Naive thymus-derived CD8-positive, alpha-beta T cell (primary cell): ENCODE data around the gene IMMP2L. TPM values are rescaled to one million over a fixed set of nuclear protein-coding genes. Genes with fewer than 3 reads are reported as not detected.
A peak's percentile ranks its signal among the peaks of the same experiment; 100 is the strongest.

Source experiments
- ATAC-seq, 2 donors: fragments of 150-1000 bp; cut with Tn5 transposase in 1 of 2; sonication (Bioruptor Pico), chemical (Tn5 transposase) in 1 of 2; 1 replicate in 1 of 2; 2 replicates in 1 of 2; pipeline ENCODE4 v1.10.0; 2021; ENCODE audit warnings: mild to moderate bottlenecking in 2 of 2, moderate library complexity in 2 of 2
- POLR2A ChIA-PET: fragments of 350-600 bp; sonication (Branson Sonifier 250); formaldehyde crosslinking; loops from one replicate; lab custom pipeline; 2021; ENCODE audit warnings: antibody characterized with exemption; lab: Charles Lee
- DNase-seq, 10 donors: peaks; one replicate each; pipeline versions ENCODE4 v3.0.0 to v3.0.0-alpha.2; 2020 to 2022
- H3K27ac Mint-ChIP-seq, 10 donors: one replicate each; pipeline ENCODE4 v1.8.0; 2020 to 2022; ENCODE audit warnings: mild to moderate bottlenecking in 10 of 10, mixed read lengths in 10 of 10, moderate library complexity in 4 of 10, inconsistent platforms in 1 of 10
- H3K27me3 Mint-ChIP-seq, 5 donors: one replicate each; pipeline ENCODE4 v1.8.0; 2021 to 2022; ENCODE audit warnings: mixed read lengths in 5 of 5
- H3K36me3 Mint-ChIP-seq, 3 donors: one replicate each; pipeline ENCODE4 v1.8.0; 2020 to 2022; ENCODE audit warnings: mixed read lengths in 3 of 3, mild to moderate bottlenecking in 2 of 3, inconsistent platforms in 1 of 3
- H3K4me1 Mint-ChIP-seq, 4 donors: one replicate each; pipeline ENCODE4 v1.8.0; 2021 to 2022; ENCODE audit warnings: mixed read lengths in 4 of 4
- H3K4me3 Mint-ChIP-seq, 10 donors: one replicate each; pipeline ENCODE4 v1.8.0; 2020 to 2022; ENCODE audit warnings: mild to moderate bottlenecking in 10 of 10, mixed read lengths in 10 of 10, moderate library complexity in 6 of 10, inconsistent platforms in 1 of 10
- H3K9me3 Mint-ChIP-seq, 9 donors: one replicate each; pipeline ENCODE4 v1.8.0; 2020 to 2022; ENCODE audit warnings: mixed read lengths in 9 of 9, mild to moderate bottlenecking in 3 of 9, inconsistent platforms in 1 of 9, moderate library complexity in 1 of 9
- polyA plus RNA-seq, 3 donors: library from polyadenylated mRNA; unstranded; fragments of 300-500 nt; fragmentation: Illumina TruSeq; gene quantifications; one replicate each; pipeline ENCODE4 v1.2.3, GENCODE V29; 2021
- total RNA-seq, 8 experiments: library from RNA in 2 of 8; stranded (reverse) in 2 of 8; gene quantifications; one replicate each; pipeline ENCODE4 v1.2.3 and lab custom pipeline; 2021 to 2026

Gene IMMP2L
- total and polyA plus RNA-seq, 5 experiments from 2014 or later, result 17.1 to 29.1 (median 19.6) TPM

GRCh38 chr7:110637252-110637651 lies 925.0 kb downstream of the IMMP2L start:
- ATAC-seq, result no peak
- H3K36me3 Mint-ChIP-seq, result peaks cover 0 to 9% (median 7%) of the 10 kb centered on the region in 3 donors
- peaks cover 0 to 11% (median 8%) of the 10 kb centered on the region in 9 donors for H3K9me3 Mint-ChIP-seq
- POLR2A ChIA-PET, result no interaction called here
- no peak overlapping the region for H3K27ac Mint-ChIP-seq
- peaks cover 0 to 7% (median 0%) of the 10 kb centered on the region in 4 donors for H3K4me1 Mint-ChIP-seq
- peaks cover 0 to 1% (median 0%) of the 10 kb centered on the region in 5 donors for H3K27me3 Mint-ChIP-seq
- DNase-seq, result no peak
- H3K4me3 Mint-ChIP-seq, result no peak overlapping the region

GRCh38 chr7:110633313-110633712 lies 929.0 kb downstream of the IMMP2L start:
- POLR2A ChIA-PET, result no interaction called here
- Mint-ChIP-seq H3K4me1 (peaks cover 0 to under 1% (median 0%) of the 10 kb centered on the region in 4 donors), H3K9me3 (peaks cover 0 to 10% (median 7%) of the 10 kb centered on the region in 9 donors), H3K36me3 (peaks cover 0 to 9% (median 7%) of the 10 kb centered on the region in 3 donors), H3K4me3 (no peak overlapping the region), H3K27me3 (no peaks in the 10 kb centered on the region), H3K27ac (no peak overlapping the region)
- ATAC-seq (no peak), DNase-seq (no peak)

- H3K4me3 Mint-ChIP-seq, result no peak overlapping the region
- ATAC-seq (no peak), DNase-seq (no peak)
- no peaks in the 10 kb centered on the region for H3K27me3 Mint-ChIP-seq
- POLR2A ChIA-PET, result no interaction called here
- no peaks in the 10 kb centered on the region for H3K36me3 Mint-ChIP-seq
- no peaks in the 10 kb centered on the region for H3K4me1 Mint-ChIP-seq
- no peaks in the 10 kb centered on the region for H3K9me3 Mint-ChIP-seq
- no peak overlapping the region for H3K27ac Mint-ChIP-seq
Measured at GRCh38 chr7:110626414-110626813, 935.9 kb downstream of the IMMP2L start.

GRCh38 chr7:110625294-110625693 lies 937.0 kb downstream of the IMMP2L start:
- H3K27ac Mint-ChIP-seq, result no peak overlapping the region
- H3K4me1 Mint-ChIP-seq, result no peaks in the 10 kb centered on the region
- POLR2A ChIA-PET, result no interaction called here

GRCh38 chr7:110623436-110623835 lies 938.9 kb downstream of the IMMP2L start:
- no peaks in the 10 kb centered on the region for H3K27me3 Mint-ChIP-seq
- DNase-seq (no peak), ATAC-seq (no peak)
- no peaks in the 10 kb centered on the region for H3K9me3 Mint-ChIP-seq
- POLR2A ChIA-PET, result no interaction called here
- no peak overlapping the region for H3K4me3 Mint-ChIP-seq
- H3K4me1 Mint-ChIP-seq, result no peaks in the 10 kb centered on the region
- no peaks in the 10 kb centered on the region for H3K36me3 Mint-ChIP-seq
- no peak overlapping the region for H3K27ac Mint-ChIP-seq

More at GRCh38 chr7:110625294-110625693, 937.0 kb downstream of the IMMP2L start:
- no peaks in the 10 kb centered on the region for H3K36me3 Mint-ChIP-seq
- DNase-seq (no peak), ATAC-seq (no peak)
- H3K27me3 Mint-ChIP-seq, result no peaks in the 10 kb centered on the region
- H3K4me3 Mint-ChIP-seq, result no peak overlapping the region
- H3K9me3 Mint-ChIP-seq, result no peaks in the 10 kb centered on the region

- Mint-ChIP-seq H3K4me1 (no peaks in the 10 kb centered on the region), H3K27ac (peak overlapping the region in 1 of 10 donors; percentile 65), H3K9me3 (no peaks in the 10 kb centered on the region), H3K36me3 (no peaks in the 10 kb centered on the region), H3K27me3 (no peaks in the 10 kb centered on the region), H3K4me3 (no peak overlapping the region)
- DNase-seq (no peak), ATAC-seq (no peak)
- POLR2A ChIA-PET, result no interaction called here
Measured at GRCh38 chr7:110621289-110621688, 941.0 kb downstream of the IMMP2L start.

GRCh38 chr7:110620110-110620735 lies 942.1 kb downstream of the IMMP2L start:
- H3K27me3 Mint-ChIP-seq, result no peaks in the 10 kb centered on the region
- H3K27ac Mint-ChIP-seq, result no peak overlapping the region
- H3K36me3 Mint-ChIP-seq, result no peaks in the 10 kb centered on the region
- no peak overlapping the region for H3K4me3 Mint-ChIP-seq
- DNase-seq, result no peak
- H3K4me1 Mint-ChIP-seq, result no peaks in the 10 kb centered on the region
- ATAC-seq, result no peak
- H3K9me3 Mint-ChIP-seq, result no peaks in the 10 kb centered on the region
- POLR2A ChIA-PET, result no interaction called here
